DND-41 (cell line): ENCODE data around the gene SAMM50.

Experiments used
- ATAC-seq: fragments of 200-7000 bp; cut with Tn5 transposase; 3 replicates; pipeline ENCODE4 v1.9.1; 2021; ENCODE audit warnings: low read depth; ENCODE audit not compliant: insufficient read depth
- DNase-seq: peaks from one replicate; pipeline ENCODE4 v3.0.0-alpha.2; 2020
- H2AFZ ChIP-seq: 2 replicates; pipeline ENCODE4 v1.6.0; 2012; ENCODE audit warnings: low read depth, low read length
- H3K27ac ChIP-seq: 2 replicates; pipeline ENCODE4 v1.5.1; 2012; ENCODE audit warnings: low read length, inconsistent platforms
- H3K27me3 ChIP-seq: fragments of 200-600 bp; sonication (generic); 2 replicates; pipeline ENCODE4 v1.6.0; 2012; ENCODE audit warnings: low read length, mild to moderate bottlenecking, inconsistent platforms; ENCODE audit not compliant: insufficient read depth, poor library complexity
- H3K36me3 ChIP-seq: 2 replicates; pipeline ENCODE4 v1.5.1; 2012; ENCODE audit warnings: low read length, inconsistent platforms; ENCODE audit not compliant: insufficient read depth
- H3K4me1 ChIP-seq: 2 replicates; pipeline ENCODE4 v1.5.1; 2012; ENCODE audit warnings: mild to moderate bottlenecking, low read length; ENCODE audit not compliant: insufficient read depth
- H3K4me2 ChIP-seq: 2 replicates; pipeline ENCODE4 v1.6.0; 2012; ENCODE audit warnings: mild to moderate bottlenecking, moderate library complexity, low read length, inconsistent platforms; ENCODE audit not compliant: insufficient read depth
- H3K4me3 ChIP-seq, 2 experiments: fragments of 200-600 bp in 1 of 2; shearing (Covaris generic) in 1 of 2; 2 replicates each; pipeline ENCODE4 v1.5.1; 2012 to 2016; ENCODE audit warnings: inconsistent platforms in 2 of 2, low read length in 2 of 2, mild to moderate bottlenecking in 2 of 2, low read depth in 1 of 2, moderate library complexity in 1 of 2
- H3K79me2 ChIP-seq: 2 replicates; pipeline ENCODE4 v1.6.0; 2012; ENCODE audit warnings: low read length, inconsistent platforms; ENCODE audit not compliant: insufficient read depth
- H3K9ac ChIP-seq: 2 replicates; pipeline ENCODE4 v1.6.0; 2012; ENCODE audit warnings: low read depth, mild to moderate bottlenecking, inconsistent platforms, low read length, moderate library complexity
- H3K9me3 ChIP-seq: 2 replicates; pipeline ENCODE4 v1.5.1; 2012; ENCODE audit warnings: low read length, moderate library complexity, mild to moderate bottlenecking, inconsistent platforms; ENCODE audit not compliant: insufficient read depth, severe bottlenecking
- H4K20me1 ChIP-seq: 2 replicates; pipeline ENCODE4 v1.6.0; 2012; ENCODE audit warnings: low read length; ENCODE audit not compliant: insufficient read depth
- CTCF ChIP-seq: IDR thresholded peaks from 2 replicates; pipeline ENCODE4 v1.5.1; 2012; ENCODE audit warnings: borderline replicate concordance, low read length, moderate library complexity, mild to moderate bottlenecking; ENCODE audit not compliant: poor library complexity, severe bottlenecking; ENCODE audit errors: extremely low read depth
- EZH2 ChIP-seq: IDR thresholded peaks from 3 replicates; pipeline ENCODE4 v1.6.1; 2012; ENCODE audit warnings: borderline replicate concordance, low read depth, mild to moderate bottlenecking, moderate library complexity, low read length, inconsistent platforms; ENCODE audit not compliant: severe bottlenecking

Gene SAMM50

GRCh38 chr22:44020981-44021380, 65.7 kb downstream of the SAMM50 start:
- H3K9ac ChIP-seq = no peak overlapping the region
- no peak for DNase-seq
- ATAC-seq = no peak

GRCh38 chr22:44023404-44024287, 68.4 kb downstream of the SAMM50 start:
- ATAC-seq = no peak
- Histone ChIP-seq H3K9me3 (no peaks in the 10 kb centered on the region), H3K4me1 (no peaks in the 10 kb centered on the region), H3K36me3 (no peaks in the 10 kb centered on the region), H3K27me3 (no peaks in the 10 kb centered on the region), H3K4me3 (no peak overlapping the region), H4K20me1 (no peaks in the 10 kb centered on the region), H3K9ac (no peak overlapping the region), H3K79me2 (no peaks in the 10 kb centered on the region), H3K27ac (no peak overlapping the region), H3K4me2 (no peak overlapping the region), H2AFZ (no peak overlapping the region)
- DNase-seq = no peak
- TF ChIP-seq EZH2 (no peak), CTCF (no peak)

More at GRCh38 chr22:44020981-44021380, 65.7 kb downstream of the SAMM50 start:
- Histone ChIP-seq H3K79me2 (no peaks in the 10 kb centered on the region), H3K4me1 (no peaks in the 10 kb centered on the region), H3K4me2 (no peak overlapping the region), H4K20me1 (no peaks in the 10 kb centered on the region), H3K36me3 (no peaks in the 10 kb centered on the region), H3K4me3 (no peak overlapping the region), H3K9me3 (no peaks in the 10 kb centered on the region), H2AFZ (no peak overlapping the region), H3K27me3 (no peaks in the 10 kb centered on the region), H3K27ac (no peak overlapping the region)
- TF ChIP-seq EZH2 = no peak
- no peak for TF ChIP-seq CTCF

- H3K27ac ChIP-seq = no peak within 1 kb of the TSS
These were observed 69.2 kb downstream of the SAMM50 start, which contains the start of gene PARVB for GRCh38 chr22:44024288-44024921. Gene PARVB (plus strand): TSS chr22:44024302. CDS start chr22:44024340, 38 bp downstream.

More at GRCh38 chr22:44024288-44024921, 69.2 kb downstream of the SAMM50 start, which contains the start of gene PARVB:
- H3K36me3 ChIP-seq = no peaks in the 10 kb centered on the region
- no peaks in the 10 kb centered on the region for H3K79me2 ChIP-seq
- H3K9me3 ChIP-seq = no peaks in the 10 kb centered on the region
- ATAC-seq = no peak
- H2AFZ ChIP-seq = no peak within 1 kb of the TSS
- no peaks in the 10 kb centered on the region for H3K27me3 ChIP-seq
- no peaks in the 10 kb centered on the region for H3K4me1 ChIP-seq
- DNase-seq = no peak
- no peak within 1 kb of the TSS for H3K4me2 ChIP-seq
- no peaks in the 10 kb centered on the region for H4K20me1 ChIP-seq
- TF ChIP-seq CTCF = no peak
- no peak for TF ChIP-seq EZH2
- no peak within 1 kb of the TSS for H3K9ac ChIP-seq
- H3K4me3 ChIP-seq = no peak within 1 kb of the TSS
